ENCODE measurements around the gene CBX6. TPM values are rescaled to one million over a fixed set of nuclear protein-coding genes. Genes with fewer than 3 reads are reported as not detected.

CBX6 gene
- total RNA-seq, 2 experiments from 2014 or later: 91.4 to 93.5 TPM

GRCh38 chr22:38886333-38886732, 14.3 kb upstream of the CBX6 start:
- no peak overlapping the region for H3K4me3 Mint-ChIP-seq
- CTCF ChIA-PET: interaction anchor here (0.8 kb wide), 1 partner anchor 18 kb away, joined by 4 read pairs; no protein-coding TSS in a partner anchor
- intact Hi-C loops (cut with micrococcal nuclease): no loop called here

GRCh38 chr22:38882972-38883622, 11.1 kb upstream of the CBX6 start:
- H3K4me1 Mint-ChIP-seq (ENCODE audit: low read depth): peaks cover 27% of the 10 kb centered on the region
- no peak overlapping the region for H3K27ac Mint-ChIP-seq
- no peaks in the 10 kb centered on the region for H3K36me3 Mint-ChIP-seq (ENCODE audit: low read depth)
- H3K9me3 Mint-ChIP-seq: no peaks in the 10 kb centered on the region
- intact Hi-C loops (cut with micrococcal nuclease): no loop called here
- CTCF ChIA-PET: interaction anchor here (0.6 kb wide), 1 partner anchor 121 kb away, joined by 3 read pairs; no protein-coding TSS in a partner anchor
- no peaks in the 10 kb centered on the region for H3K27me3 Mint-ChIP-seq (ENCODE audit: low read depth)
- H3K4me3 Mint-ChIP-seq: peak overlapping the region; percentile 17
- DNase-seq: no peak

More at GRCh38 chr22:38886333-38886732, 14.3 kb upstream of the CBX6 start:
- Mint-ChIP-seq H3K27ac (no peak overlapping the region), H3K27me3 (ENCODE audit: low read depth) (no peaks in the 10 kb centered on the region), H3K36me3 (ENCODE audit: low read depth) (no peaks in the 10 kb centered on the region), H3K9me3 (no peaks in the 10 kb centered on the region), H3K4me1 (ENCODE audit: low read depth) (peaks cover 26% of the 10 kb centered on the region)
- DNase-seq: no peak

GRCh38 chr22:38881997-38882879, 10.2 kb upstream of the CBX6 start:
- H3K4me3 Mint-ChIP-seq: no peak overlapping the region

GRCh38 chr22:38881464-38881871, 9.5 kb upstream of the CBX6 start:
- Mint-ChIP-seq H3K4me3 (no peak overlapping the region), H3K27ac (no peak overlapping the region), H3K4me1 (ENCODE audit: low read depth) (peaks cover 27% of the 10 kb centered on the region), H3K9me3 (no peaks in the 10 kb centered on the region), H3K27me3 (ENCODE audit: low read depth) (no peaks in the 10 kb centered on the region), H3K36me3 (ENCODE audit: low read depth) (no peaks in the 10 kb centered on the region)
- intact Hi-C loops (cut with micrococcal nuclease): no loop called here
- CTCF ChIA-PET: interaction anchor here (1.5 to 2.0 kb wide), 2 partner anchors 10 to 12 kb away, joined by 5 read pairs; partner anchors contain the start of gene CBX6
- DNase-seq: no peak

More at GRCh38 chr22:38881997-38882879, 10.2 kb upstream of the CBX6 start:
- Mint-ChIP-seq H3K4me1 (ENCODE audit: low read depth) (peaks cover 27% of the 10 kb centered on the region), H3K27me3 (ENCODE audit: low read depth) (no peaks in the 10 kb centered on the region), H3K9me3 (no peaks in the 10 kb centered on the region), H3K27ac (no peak overlapping the region), H3K36me3 (ENCODE audit: low read depth) (no peaks in the 10 kb centered on the region)
- CTCF ChIA-PET: interaction anchor here (0.6 to 2.0 kb wide), 2 partner anchors 12 to 122 kb away, joined by 3 to 5 read pairs; no protein-coding TSS in a partner anchor
- no peak for DNase-seq
- intact Hi-C loops (cut with micrococcal nuclease): no loop called here

GRCh38 chr22:38879961-38880360, 7.9 kb upstream of the CBX6 start:
- DNase-seq: no peak
- CTCF ChIA-PET: interaction anchor here (1.2 to 1.5 kb wide), 2 partner anchors 9 to 122 kb away, joined by 4 to 5 read pairs; partner anchors contain the start of gene CBX6
- no peaks in the 10 kb centered on the region for H3K9me3 Mint-ChIP-seq

GRCh38 chr22:38879108-38879729, 7.2 kb upstream of the CBX6 start:
- peaks cover 34% of the 10 kb centered on the region for H3K4me1 Mint-ChIP-seq (ENCODE audit: low read depth)
- peaks cover 2% of the 10 kb centered on the region for H3K9me3 Mint-ChIP-seq
- H3K27me3 Mint-ChIP-seq (ENCODE audit: low read depth): no peaks in the 10 kb centered on the region
- no peaks in the 10 kb centered on the region for H3K36me3 Mint-ChIP-seq (ENCODE audit: low read depth)
- intact Hi-C loops (cut with micrococcal nuclease): no loop called here
- CTCF ChIA-PET: interaction anchor here (1.2 kb wide), 1 partner anchor 121 kb away, joined by 4 read pairs; no protein-coding TSS in a partner anchor
- H3K4me3 Mint-ChIP-seq: no peak overlapping the region
- DNase-seq: no peak
- no peak overlapping the region for H3K27ac Mint-ChIP-seq

More at GRCh38 chr22:38879961-38880360, 7.9 kb upstream of the CBX6 start:
- H3K4me3 Mint-ChIP-seq: no peak overlapping the region
- peaks cover 30% of the 10 kb centered on the region for H3K4me1 Mint-ChIP-seq (ENCODE audit: low read depth)
- no peak overlapping the region for H3K27ac Mint-ChIP-seq
- intact Hi-C loops (cut with micrococcal nuclease): no loop called here
- no peaks in the 10 kb centered on the region for H3K27me3 Mint-ChIP-seq (ENCODE audit: low read depth)
- no peaks in the 10 kb centered on the region for H3K36me3 Mint-ChIP-seq (ENCODE audit: low read depth)

- H3K4me3 Mint-ChIP-seq: no peak overlapping the region
Observed at GRCh38 chr22:38878001-38878400, 6.0 kb upstream of the CBX6 start.

GRCh38 chr22:38874529-38875222, 2.7 kb upstream of the CBX6 start:
- intact Hi-C loops (cut with micrococcal nuclease): loop anchor here (1.0 to 5.0 kb wide), 9 partner anchors 67 to 1033 kb away; partner anchors contain the start of genes ATF4, CBX7 and GTPBP1
- H3K9me3 Mint-ChIP-seq: peaks cover 2% of the 10 kb centered on the region
- no peak for DNase-seq
- H3K4me3 Mint-ChIP-seq: peak overlapping the region; percentile 88
- H3K27me3 Mint-ChIP-seq (ENCODE audit: low read depth): no peaks in the 10 kb centered on the region
- CTCF ChIA-PET: interaction anchor here (0.6 to 1.4 kb wide), 4 partner anchors 67 to 457 kb away, joined by 3 to 10 read pairs (median 4); no protein-coding TSS in a partner anchor
- H3K27ac Mint-ChIP-seq: peak overlapping the region; percentile 77
- H3K4me1 Mint-ChIP-seq (ENCODE audit: low read depth): peaks cover 40% of the 10 kb centered on the region
- H3K36me3 Mint-ChIP-seq (ENCODE audit: low read depth): peaks cover 14% of the 10 kb centered on the region

More at GRCh38 chr22:38878001-38878400, 6.0 kb upstream of the CBX6 start:
- Mint-ChIP-seq H3K36me3 (ENCODE audit: low read depth) (no peaks in the 10 kb centered on the region), H3K27ac (no peak overlapping the region), H3K27me3 (ENCODE audit: low read depth) (no peaks in the 10 kb centered on the region), H3K4me1 (ENCODE audit: low read depth) (peaks cover 40% of the 10 kb centered on the region), H3K9me3 (peaks cover 2% of the 10 kb centered on the region)
- CTCF ChIA-PET: interaction anchor here (0.9 to 1.0 kb wide), 2 partner anchors 103 to 125 kb away, joined by 3 to 6 read pairs; no protein-coding TSS in a partner anchor
- no peak for DNase-seq
- intact Hi-C loops (cut with micrococcal nuclease): no loop called here

- H3K4me1 Mint-ChIP-seq (ENCODE audit: low read depth): peaks cover 50% of the 10 kb centered on the region
- peaks cover 21% of the 10 kb centered on the region for H3K36me3 Mint-ChIP-seq (ENCODE audit: low read depth)
- H3K27me3 Mint-ChIP-seq (ENCODE audit: low read depth): no peaks in the 10 kb centered on the region
- H3K4me3 Mint-ChIP-seq: peak overlapping the region; percentile 88
- DNase-seq: peak; percentile 92
- intact Hi-C loops (cut with micrococcal nuclease): loop anchor here (1.0 to 5.0 kb wide), 9 partner anchors 68 to 1034 kb away; partner anchors contain the start of genes ATF4, CBX7 and GTPBP1
- H3K27ac Mint-ChIP-seq: peak overlapping the region; percentile 77
- CTCF ChIA-PET: interaction anchor here (0.6 to 1.4 kb wide), 5 partner anchors 29 to 458 kb away, joined by 3 to 10 read pairs (median 3); no protein-coding TSS in a partner anchor
- peaks cover 2% of the 10 kb centered on the region for H3K9me3 Mint-ChIP-seq
Observed at GRCh38 chr22:38873469-38874411, 1.7 kb upstream of the CBX6 start.

- H3K9me3 Mint-ChIP-seq: peaks cover 2% of the 10 kb centered on the region
- H3K36me3 Mint-ChIP-seq (ENCODE audit: low read depth): peaks cover 29% of the 10 kb centered on the region
- CTCF ChIA-PET: no interaction called here
- no peak for DNase-seq
- peak overlapping the region; percentile 78 for H3K27ac Mint-ChIP-seq
- intact Hi-C loops (cut with micrococcal nuclease): loop anchor here (1.0 to 5.0 kb wide), 3 partner anchors 446 to 1034 kb away; partner anchors contain the start of genes ATF4 and RPL3
- H3K4me3 Mint-ChIP-seq: peak overlapping the region; percentile 88
- no peaks in the 10 kb centered on the region for H3K27me3 Mint-ChIP-seq (ENCODE audit: low read depth)
- H3K4me1 Mint-ChIP-seq (ENCODE audit: low read depth): peaks cover 58% of the 10 kb centered on the region
Observed at GRCh38 chr22:38872831-38873248, 824 bp upstream of the CBX6 start.

Data from activated naive CD4-positive, alpha-beta T cell treated with anti-CD3 and anti-CD28 coated beads for 36 hours (primary cell).